ENCODE measurements around the gene PACRG.
"Not testable (repeated sequence)": the region's sequence is repeated elsewhere in the genome, so short reads cannot be mapped to it uniquely, and the experiment has no call there.

Gene PACRG

DNA sequence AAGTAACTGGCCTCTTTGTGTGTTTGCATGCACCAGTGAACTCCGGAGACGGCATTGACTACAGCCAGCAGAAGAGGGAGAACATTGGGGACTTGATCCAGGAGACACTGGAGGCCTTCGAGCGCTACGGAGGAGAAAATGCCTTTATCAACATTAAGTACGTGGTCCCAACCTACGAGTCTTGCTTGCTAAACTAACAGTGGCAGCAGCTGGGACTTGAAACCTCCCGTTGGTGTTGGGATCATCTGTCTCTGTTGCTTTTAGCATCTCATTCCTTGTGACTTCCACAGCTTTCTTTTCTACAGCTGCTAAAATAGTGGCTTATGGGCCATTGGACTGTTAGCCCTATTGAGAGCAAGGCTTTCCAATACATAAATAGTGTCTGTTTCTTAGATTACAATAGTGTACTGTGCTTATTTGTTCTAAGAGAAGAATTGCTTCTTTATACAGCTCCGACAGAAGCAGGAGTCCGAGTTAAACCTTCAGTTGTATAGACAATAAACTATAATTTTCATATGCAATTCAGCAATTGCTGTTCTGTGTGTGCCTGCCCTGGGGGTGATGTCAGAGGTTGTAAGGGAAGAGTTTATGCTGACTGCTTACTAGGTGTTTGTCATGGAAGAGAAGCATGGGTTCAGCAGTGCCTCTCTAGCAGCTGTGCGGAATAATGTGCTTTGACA is 587.2 kb downstream of the PACRG start:
- TF ChIP-seq CTCF (conservative IDR thresholded peaks at IDR 0.05; ENCODE audit: low read depth, low read length) = no peak
- no peak overlapping the region for H3K4me3 ChIP-seq (ENCODE audit: low read length)
- DNase-seq (ENCODE audit: low read depth) = no peak

GRCh38 chr6:163316866-163317495 is 589.2 kb downstream of the PACRG start:
- not testable (repeated sequence) for DNase-seq (ENCODE audit: low read depth); H3K4me3 ChIP-seq (ENCODE audit: low read length)

- no peak for TF ChIP-seq CTCF (conservative IDR thresholded peaks at IDR 0.05; ENCODE audit: low read depth, low read length)
- H3K4me3 ChIP-seq (ENCODE audit: low read length) = no peak overlapping the region
These were observed 590.5 kb downstream of the PACRG start for GRCh38 chr6:163318071-163318786.

DNA sequence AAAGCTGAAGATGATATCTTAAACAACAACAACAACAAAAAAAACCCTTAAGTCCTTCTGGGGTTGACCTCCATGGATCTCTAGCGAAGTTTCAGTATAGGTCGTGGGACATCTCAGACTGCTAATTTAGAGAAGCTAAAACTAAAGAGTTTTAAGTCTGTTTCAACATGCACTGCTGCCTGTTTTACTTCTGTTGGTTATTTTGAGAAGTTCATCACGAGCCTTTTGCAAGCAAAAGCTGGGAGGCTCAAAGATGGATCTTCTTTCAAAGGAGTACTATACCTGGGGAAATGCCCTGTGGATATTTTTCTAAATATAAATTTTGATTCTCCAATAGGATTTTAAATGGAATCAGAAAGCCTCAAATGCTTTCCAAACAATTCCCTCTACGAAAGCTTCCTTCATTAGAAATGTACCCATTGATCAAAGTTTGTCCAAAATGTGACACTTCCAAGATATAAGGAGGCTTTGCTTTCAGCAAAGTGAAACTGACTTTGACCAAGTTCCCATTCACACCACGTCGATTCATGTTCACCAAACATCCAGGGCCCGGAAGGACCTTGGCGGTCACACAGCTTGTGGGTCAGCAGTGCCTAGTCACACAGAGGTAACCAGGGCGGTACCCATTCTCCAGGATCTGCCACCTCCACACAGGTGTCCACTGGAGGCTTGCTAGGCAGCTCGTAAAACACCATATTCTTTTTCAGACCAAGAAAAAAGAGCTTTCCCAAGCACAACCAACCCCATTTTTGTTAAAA is 592.0 kb downstream of the PACRG start:
- H3K4me3 ChIP-seq (ENCODE audit: low read length) = no peak overlapping the region
- no peak for DNase-seq (ENCODE audit: low read depth)
- no peak for TF ChIP-seq CTCF (conservative IDR thresholded peaks at IDR 0.05; ENCODE audit: low read depth, low read length)

More at GRCh38 chr6:163318071-163318786, 590.5 kb downstream of the PACRG start:
- DNase-seq (ENCODE audit: low read depth) = no peak

DNA sequence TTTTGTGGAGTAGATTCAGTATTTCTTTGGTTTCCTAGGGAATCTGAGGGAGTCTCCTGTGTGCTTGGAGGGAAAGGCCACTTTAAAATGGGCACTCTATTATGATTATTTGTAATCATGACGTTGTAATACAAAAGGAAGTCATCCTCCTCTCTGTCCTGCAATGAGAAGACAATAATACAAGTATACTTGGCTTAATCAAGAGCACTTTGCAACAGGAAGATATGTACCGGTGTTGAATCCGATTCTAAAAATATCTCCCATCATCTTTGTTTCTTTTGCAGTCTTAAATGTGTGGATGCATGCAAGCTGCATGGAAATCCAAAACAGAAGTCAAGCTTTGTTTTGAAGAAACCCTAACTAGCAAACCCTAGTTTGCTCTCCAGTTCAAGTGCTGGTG is 592.6 kb downstream of the PACRG start:
- no peak overlapping the region for H3K4me3 ChIP-seq (ENCODE audit: low read length)
- no peak for DNase-seq (ENCODE audit: low read depth)
- TF ChIP-seq CTCF (conservative IDR thresholded peaks at IDR 0.05; ENCODE audit: low read depth, low read length) = no peak

DNA sequence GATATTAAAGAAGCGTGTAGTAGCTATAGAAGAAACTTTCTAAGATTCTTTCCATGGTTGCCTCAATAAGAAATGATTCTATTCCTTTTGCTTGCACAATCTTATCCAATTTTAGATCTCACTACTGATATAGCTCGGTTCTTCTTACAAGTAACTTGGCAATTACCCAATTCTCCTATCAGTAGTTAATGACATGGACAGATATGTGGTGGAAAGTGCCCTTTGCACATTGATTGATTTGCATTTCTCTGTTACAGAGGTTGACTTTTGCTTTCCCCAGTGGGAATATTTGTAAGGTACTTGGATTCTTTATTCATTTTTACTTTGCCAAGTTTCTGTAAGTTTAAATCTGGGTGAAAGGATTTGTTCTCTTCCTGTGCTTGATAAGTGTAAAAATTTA is 593.0 kb downstream of the PACRG start:
- TF ChIP-seq CTCF (conservative IDR thresholded peaks at IDR 0.05; ENCODE audit: low read depth, low read length) = no peak
- DNase-seq (ENCODE audit: low read depth) = no peak
- H3K4me3 ChIP-seq (ENCODE audit: low read length) = no peak overlapping the region

DNA sequence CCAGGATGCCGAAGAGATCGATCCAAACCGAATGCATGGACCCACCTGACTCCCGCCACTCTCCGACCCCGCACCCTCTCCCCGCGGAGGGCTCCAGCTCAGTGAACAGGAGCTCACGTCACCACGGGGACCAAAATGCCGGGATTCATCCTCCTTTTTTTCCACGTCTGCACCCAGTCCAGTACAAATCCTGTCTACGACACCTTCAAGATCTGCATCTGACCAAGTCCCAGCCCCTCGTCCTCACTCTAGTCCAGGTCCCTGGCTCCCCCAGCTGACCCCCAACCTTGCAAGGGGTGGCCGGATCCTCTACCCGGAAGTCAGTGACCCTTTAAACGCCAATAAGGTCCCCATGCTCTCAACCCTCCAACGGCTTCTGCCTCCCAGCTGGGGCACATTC is 593.9 kb downstream of the PACRG start:
- DNase-seq (ENCODE audit: low read depth) = no peak
- TF ChIP-seq CTCF (conservative IDR thresholded peaks at IDR 0.05; ENCODE audit: low read depth, low read length) = no peak
- no peak overlapping the region for H3K4me3 ChIP-seq (ENCODE audit: low read length)
